ENCODE measurements around the gene WFDC2. TPM values are rescaled to one million over a fixed set of nuclear protein-coding genes. Genes with fewer than 3 reads are reported as not detected.

The WFDC2 gene
- total and polyA plus RNA-seq, 2 experiments from 2014 or later, result 28.0 to 155 TPM

- Histone ChIP-seq H3K4me3 (no peak within 1 kb of the TSS), H3K27me3 (ENCODE audit: insufficient read depth) (no peaks in the 10 kb centered on the region), H3K36me3 (ENCODE audit: insufficient read depth) (no peaks in the 10 kb centered on the region), H3K4me2 (no peak within 1 kb of the TSS), H3F3A (replicated peaks; ENCODE audit: low read depth) (no peaks in the 10 kb centered on the region), H3K79me2 (replicated peaks; ENCODE audit: insufficient read depth) (no peaks in the 10 kb centered on the region), H4K20me1 (replicated peaks; ENCODE audit: insufficient read depth) (no peaks in the 10 kb centered on the region), H2AFZ (no peak within 1 kb of the TSS), H3K27ac (ENCODE audit: low read depth) (no peak within 1 kb of the TSS), H3K9me2 (ENCODE audit: insufficient read depth) (0 out of 2 replicates have a peak, but pooled peaks cover 4% of the 10 kb centered on the region), H3K4me1 (ENCODE audit: insufficient read depth) (no peaks in the 10 kb centered on the region)
- Mint-ChIP-seq H3K9me3 (no peaks in the 10 kb centered on the region), H3K36me3 (ENCODE audit: low read depth) (no peaks in the 10 kb centered on the region), H3K27ac (no peak within 1 kb of the TSS), H3K4me3 (no peak within 1 kb of the TSS), H3K27me3 (ENCODE audit: insufficient read depth, low read depth, poor library complexity) (peaks cover 1% of the 10 kb centered on the region), H3K4me1 (peaks cover 8% of the 10 kb centered on the region; the same call in 2 of the 3 replicates)
- ATAC-seq, result peak; percentile 51
- peak; percentile 67 for TF ChIP-seq REST (IDR thresholded peaks at IDR 0.05; ENCODE audit: unreplicated experiment)
- TF ChIP-seq JUNB (IDR thresholded peaks at IDR 0.05; ENCODE audit: unreplicated experiment), result no peak
- peak; percentile 23 for DNase-seq (ENCODE audit: low spot score)
Measured at GRCh38 chr20:45515147-45515913, 45.8 kb downstream of the WFDC2 start, which contains the start of gene SPINT3. TSS of gene SPINT3 (minus strand) at chr20:45515622. CDS start at chr20:45515608, 14 bp downstream.

- H3K4me1 Mint-ChIP-seq, result peaks cover 8% of the 10 kb centered on the region; the same call in 2 of the 3 replicates
- no peak for DNase-seq (ENCODE audit: low spot score)
- no peaks in the 10 kb centered on the region for H3K36me3 Mint-ChIP-seq (ENCODE audit: low read depth)
- H3K36me3 ChIP-seq (ENCODE audit: insufficient read depth), result no peaks in the 10 kb centered on the region
- H3K4me1 ChIP-seq (ENCODE audit: insufficient read depth), result no peaks in the 10 kb centered on the region
- no peaks in the 10 kb centered on the region for H3K27me3 ChIP-seq (ENCODE audit: insufficient read depth)
- no peak overlapping the region for H3K4me2 ChIP-seq
- H3K4me3 Mint-ChIP-seq, result no peak overlapping the region
- no peak overlapping the region for H3K4me3 ChIP-seq
- H4K20me1 ChIP-seq (replicated peaks; ENCODE audit: insufficient read depth), result no peaks in the 10 kb centered on the region
- no peaks in the 10 kb centered on the region for H3K27me3 Mint-ChIP-seq (ENCODE audit: insufficient read depth, low read depth, poor library complexity)
- H3F3A ChIP-seq (replicated peaks; ENCODE audit: low read depth), result no peaks in the 10 kb centered on the region
- H3K9me2 ChIP-seq (ENCODE audit: insufficient read depth), result no peaks in the 10 kb centered on the region
- no peak for ATAC-seq
- H3K79me2 ChIP-seq (replicated peaks; ENCODE audit: insufficient read depth), result no peaks in the 10 kb centered on the region
- no peak overlapping the region for H3K27ac ChIP-seq (ENCODE audit: low read depth)
- H3K27ac Mint-ChIP-seq, result no peak overlapping the region
- no peak overlapping the region for H2AFZ ChIP-seq
- no peaks in the 10 kb centered on the region for H3K9me3 Mint-ChIP-seq
- TF ChIP-seq STAT1 (IDR thresholded peaks at IDR 0.05; ENCODE audit: unreplicated experiment) (no peak), CTCF (conservative IDR thresholded peaks at IDR 0.05; ENCODE audit: low read depth in 2 of 2) (no peak), CREB1 (CRISPR knock-in tag; IDR thresholded peaks at IDR 0.05; ENCODE audit: low read depth) (no peak), ZNF331 (CRISPR knock-in tag; IDR thresholded peaks at IDR 0.05; ENCODE audit: low read depth) (no peak), ZNF462 (CRISPR knock-in tag; IDR thresholded peaks at IDR 0.05) (no peak), ETS1 (IDR thresholded peaks at IDR 0.05) (no peak)
Measured at GRCh38 chr20:45518282-45518681, 48.7 kb downstream of the WFDC2 start.

Data from GM23338 (cell line).